DND-41 (cell line): Measurements from ENCODE around the gene FERMT2.

Source experiments
- ATAC-seq: fragments of 200-7000 bp; cut with Tn5 transposase; 3 replicates; pipeline ENCODE4 v1.9.1; 2021; ENCODE audit warnings: low read depth; ENCODE audit not compliant: insufficient read depth
- DNase-seq: peaks from one replicate; pipeline ENCODE4 v3.0.0-alpha.2; 2020
- H2AFZ ChIP-seq: 2 replicates; pipeline ENCODE4 v1.6.0; 2012; ENCODE audit warnings: low read depth, low read length
- H3K27ac ChIP-seq: 2 replicates; pipeline ENCODE4 v1.5.1; 2012; ENCODE audit warnings: low read length, inconsistent platforms
- H3K27me3 ChIP-seq: fragments of 200-600 bp; sonication (generic); 2 replicates; pipeline ENCODE4 v1.6.0; 2012; ENCODE audit warnings: low read length, mild to moderate bottlenecking, inconsistent platforms; ENCODE audit not compliant: insufficient read depth, poor library complexity
- H3K36me3 ChIP-seq: 2 replicates; pipeline ENCODE4 v1.5.1; 2012; ENCODE audit warnings: low read length, inconsistent platforms; ENCODE audit not compliant: insufficient read depth
- H3K4me1 ChIP-seq: 2 replicates; pipeline ENCODE4 v1.5.1; 2012; ENCODE audit warnings: mild to moderate bottlenecking, low read length; ENCODE audit not compliant: insufficient read depth
- H3K4me2 ChIP-seq: 2 replicates; pipeline ENCODE4 v1.6.0; 2012; ENCODE audit warnings: mild to moderate bottlenecking, moderate library complexity, low read length, inconsistent platforms; ENCODE audit not compliant: insufficient read depth
- H3K4me3 ChIP-seq, 2 experiments: fragments of 200-600 bp in 1 of 2; shearing (Covaris generic) in 1 of 2; 2 replicates each; pipeline ENCODE4 v1.5.1; 2012 to 2016; ENCODE audit warnings: inconsistent platforms in 2 of 2, low read length in 2 of 2, mild to moderate bottlenecking in 2 of 2, low read depth in 1 of 2, moderate library complexity in 1 of 2
- H3K79me2 ChIP-seq: 2 replicates; pipeline ENCODE4 v1.6.0; 2012; ENCODE audit warnings: low read length, inconsistent platforms; ENCODE audit not compliant: insufficient read depth
- H3K9ac ChIP-seq: 2 replicates; pipeline ENCODE4 v1.6.0; 2012; ENCODE audit warnings: low read depth, mild to moderate bottlenecking, inconsistent platforms, low read length, moderate library complexity
- H3K9me3 ChIP-seq: 2 replicates; pipeline ENCODE4 v1.5.1; 2012; ENCODE audit warnings: low read length, moderate library complexity, mild to moderate bottlenecking, inconsistent platforms; ENCODE audit not compliant: insufficient read depth, severe bottlenecking
- H4K20me1 ChIP-seq: 2 replicates; pipeline ENCODE4 v1.6.0; 2012; ENCODE audit warnings: low read length; ENCODE audit not compliant: insufficient read depth
- CTCF ChIP-seq: IDR thresholded peaks from 2 replicates; pipeline ENCODE4 v1.5.1; 2012; ENCODE audit warnings: borderline replicate concordance, low read length, moderate library complexity, mild to moderate bottlenecking; ENCODE audit not compliant: poor library complexity, severe bottlenecking; ENCODE audit errors: extremely low read depth
- EZH2 ChIP-seq: IDR thresholded peaks from 3 replicates; pipeline ENCODE4 v1.6.1; 2012; ENCODE audit warnings: borderline replicate concordance, low read depth, mild to moderate bottlenecking, moderate library complexity, low read length, inconsistent platforms; ENCODE audit not compliant: severe bottlenecking

Gene FERMT2

GRCh38 chr14:52835122-52835903 is 115.5 kb downstream of the FERMT2 start:
- no peak overlapping the region for H3K27ac ChIP-seq
- no peaks in the 10 kb centered on the region for H4K20me1 ChIP-seq
- DNase-seq, result no peak
- H3K4me2 ChIP-seq, result no peak overlapping the region
- no peaks in the 10 kb centered on the region for H3K36me3 ChIP-seq
- no peak for TF ChIP-seq EZH2
- no peak for TF ChIP-seq CTCF
- no peak overlapping the region for H2AFZ ChIP-seq
- H3K27me3 ChIP-seq, result no peaks in the 10 kb centered on the region
- H3K4me1 ChIP-seq, result no peaks in the 10 kb centered on the region
- ATAC-seq, result no peak
- no peaks in the 10 kb centered on the region for H3K79me2 ChIP-seq
- no peak overlapping the region for H3K9ac ChIP-seq
- no peaks in the 10 kb centered on the region for H3K9me3 ChIP-seq
- no peak overlapping the region for H3K4me3 ChIP-seq

DNA sequence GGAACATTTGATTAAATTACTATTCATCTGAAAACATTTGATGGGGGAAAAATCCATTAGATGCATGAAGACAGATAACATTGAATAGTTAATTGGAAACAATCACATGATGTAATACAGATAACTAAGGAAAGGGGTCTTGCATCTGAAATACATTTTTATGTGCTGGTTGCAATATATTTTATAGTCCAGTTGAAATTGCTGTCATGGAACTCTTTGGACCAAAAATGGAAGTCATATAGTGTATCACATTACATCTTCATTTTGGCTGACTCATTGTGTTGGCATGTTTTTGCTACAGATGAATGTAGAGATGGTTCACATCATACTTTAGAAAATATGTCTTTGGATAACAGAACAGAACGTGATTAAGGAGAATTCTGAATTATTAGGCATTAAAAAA is 116.4 kb downstream of the FERMT2 start:
- ATAC-seq (no peak), DNase-seq (no peak)
- H3K27me3 ChIP-seq, result no peaks in the 10 kb centered on the region
- TF ChIP-seq EZH2 (no peak), CTCF (no peak)
- H3K4me3 ChIP-seq, result no peak overlapping the region
- H3K36me3 ChIP-seq, result no peaks in the 10 kb centered on the region
- no peaks in the 10 kb centered on the region for H3K4me1 ChIP-seq
- H2AFZ ChIP-seq, result no peak overlapping the region
- H3K79me2 ChIP-seq, result no peaks in the 10 kb centered on the region
- no peak overlapping the region for H3K9ac ChIP-seq
- H3K27ac ChIP-seq, result no peak overlapping the region
- no peaks in the 10 kb centered on the region for H4K20me1 ChIP-seq
- no peak overlapping the region for H3K4me2 ChIP-seq
- no peaks in the 10 kb centered on the region for H3K9me3 ChIP-seq

DNA sequence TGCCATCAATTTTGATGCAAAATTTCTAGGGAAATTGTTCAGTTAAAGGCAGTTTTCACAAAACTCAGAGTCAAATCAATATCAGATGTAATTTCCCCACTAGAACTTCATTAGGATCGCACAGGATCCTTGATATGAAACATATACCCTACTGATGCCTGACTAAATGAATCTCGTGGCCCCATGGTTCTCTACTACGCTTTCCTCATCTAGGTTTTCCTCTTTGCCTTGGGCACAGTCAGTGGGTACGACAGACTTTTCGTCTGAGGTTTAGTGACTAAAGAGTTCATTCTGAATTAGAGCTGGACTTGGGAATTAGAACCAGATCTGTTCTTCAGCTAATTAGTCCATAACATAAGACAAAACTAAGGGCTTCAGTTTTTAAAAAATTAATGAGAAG is 117.0 kb downstream of the FERMT2 start:
- H4K20me1 ChIP-seq, result no peaks in the 10 kb centered on the region
- no peaks in the 10 kb centered on the region for H3K79me2 ChIP-seq
- no peaks in the 10 kb centered on the region for H3K27me3 ChIP-seq
- ATAC-seq (no peak), DNase-seq (no peak)
- H3K4me1 ChIP-seq, result no peaks in the 10 kb centered on the region
- TF ChIP-seq EZH2 (no peak), CTCF (no peak)
- H3K9ac ChIP-seq, result no peak overlapping the region
- no peak overlapping the region for H2AFZ ChIP-seq
- H3K9me3 ChIP-seq, result no peaks in the 10 kb centered on the region
- no peak overlapping the region for H3K4me3 ChIP-seq
- no peak overlapping the region for H3K4me2 ChIP-seq
- H3K36me3 ChIP-seq, result no peaks in the 10 kb centered on the region
- H3K27ac ChIP-seq, result no peak overlapping the region
